Hematopoietic multipotent progenitor cell treated with erythropoietin and hydrocortisone succinate and interleukin-3 and kit ligand, for 17 days (in vitro differentiated cells): Measurements from ENCODE around the gene ANKRD39.
"Not testable (repeated sequence)": the region's sequence is repeated elsewhere in the genome, so short reads cannot be mapped to it uniquely, and the experiment has no call there.

Experiments
- DNase-seq: peaks from one replicate; pipeline ENCODE4 v3.0.0-alpha.2; 2015; ENCODE audit warnings: low spot score

The ANKRD39 gene

GRCh38 chr2:96857667-96858372 is at the start of gene ANKRD39:
ANKRD39 (minus strand) TSS chr2:96858016; CDS start chr2:96857987, 29 bp downstream.
- DNase-seq: peak; percentile 99

GRCh38 chr2:96906729-96907114 is 48.9 kb upstream of the ANKRD39 start:
- DNase-seq: no peak

- no peak for DNase-seq
These were observed 46.0 kb upstream of the ANKRD39 start for GRCh38 chr2:96903815-96904214.

- DNase-seq: no peak
These were observed 45.5 kb upstream of the ANKRD39 start for GRCh38 chr2:96903318-96903717.

GRCh38 chr2:96900237-96900636 is 42.4 kb upstream of the ANKRD39 start:
- DNase-seq: no peak

GRCh38 chr2:96899413-96899741 is 41.6 kb upstream of the ANKRD39 start:
- DNase-seq: no peak

GRCh38 chr2:96898641-96899412 is 41.0 kb upstream of the ANKRD39 start:
- no peak for DNase-seq

- DNase-seq: no peak
These were observed 40.3 kb upstream of the ANKRD39 start for GRCh38 chr2:96898135-96898505.

- DNase-seq: no peak
These were observed 39.8 kb upstream of the ANKRD39 start for GRCh38 chr2:96897491-96898134.

GRCh38 chr2:96895746-96896651 is 38.2 kb upstream of the ANKRD39 start:
- no peak for DNase-seq

- DNase-seq: peak; percentile 13
These were observed 37.4 kb upstream of the ANKRD39 start for GRCh38 chr2:96895032-96895745.

- DNase-seq: no peak
These were observed 36.3 kb upstream of the ANKRD39 start for GRCh38 chr2:96894151-96894531.

GRCh38 chr2:96893289-96894150 is 35.7 kb upstream of the ANKRD39 start:
- DNase-seq: no peak

GRCh38 chr2:96891591-96892333 is 33.9 kb upstream of the ANKRD39 start:
- no peak for DNase-seq

- DNase-seq: no peak
These were observed 33.0 kb upstream of the ANKRD39 start for GRCh38 chr2:96890726-96891385.

- DNase-seq: no peak
These were observed 32.4 kb upstream of the ANKRD39 start for GRCh38 chr2:96890252-96890651.

GRCh38 chr2:96889502-96889901 is 31.7 kb upstream of the ANKRD39 start:
- DNase-seq: not testable (repeated sequence)

GRCh38 chr2:96888072-96889011 is 30.5 kb upstream of the ANKRD39 start:
- DNase-seq: no peak
